Natural killer cell (primary cell): ENCODE results near the gene ANP32E. TPM values are rescaled to one million over a fixed set of nuclear protein-coding genes. Genes with fewer than 3 reads are reported as not detected.

ENCODE experiments used
- ATAC-seq, 3 donors: fragments of 150-1000 bp in 2 of 3; fragments of 200-7000 bp in 1 of 3; cut with Tn5 transposase; 1 replicate in 1 of 3; 2 replicates in 2 of 3; pipeline ENCODE4 v1.10.0; 2021; ENCODE audit warnings: mild to moderate bottlenecking in 2 of 3, moderate library complexity in 2 of 3
- DNase-seq, 2 donors: peaks; one replicate each; pipeline versions ENCODE4 v3.0.0 to v3.0.0-alpha.2; 2013 to 2021; ENCODE audit warnings: mixed read lengths in 1 of 2
- H3K27ac ChIP-seq: one replicate; pipeline ENCODE4 v1.5.1; 2013; ENCODE audit warnings: mild to moderate bottlenecking, low read length
- H3K27me3 ChIP-seq: one replicate; pipeline ENCODE4 v1.6.1; 2013; ENCODE audit warnings: low read length; ENCODE audit not compliant: control insufficient read depth, insufficient read depth
- H3K36me3 ChIP-seq: one replicate; pipeline ENCODE4 v1.6.1; 2013; ENCODE audit warnings: low read length; ENCODE audit not compliant: control insufficient read depth, insufficient read depth
- H3K4me1 ChIP-seq: one replicate; pipeline ENCODE4 v1.6.1; 2013; ENCODE audit warnings: low read length; ENCODE audit not compliant: control insufficient read depth, insufficient read depth
- H3K4me3 ChIP-seq: one replicate; pipeline ENCODE4 v1.5.1; 2013; ENCODE audit warnings: low read length
- H3K9me3 ChIP-seq: one replicate; pipeline ENCODE4 v1.6.1; 2013; ENCODE audit warnings: low read length; ENCODE audit not compliant: control insufficient read depth, insufficient read depth
- H3K27ac Mint-ChIP-seq, 2 donors: one replicate each; pipeline ENCODE4 v1.8.0; 2022; ENCODE audit warnings: mild to moderate bottlenecking in 2 of 2, mixed read lengths in 2 of 2, moderate library complexity in 1 of 2
- H3K27me3 Mint-ChIP-seq, 2 donors: one replicate each; pipeline ENCODE4 v1.8.0; 2022; ENCODE audit warnings: low read depth in 2 of 2, mixed read lengths in 2 of 2
- H3K36me3 Mint-ChIP-seq: one replicate; pipeline ENCODE4 v1.8.0; 2022; ENCODE audit warnings: mixed read lengths
- H3K4me1 Mint-ChIP-seq, 2 donors: one replicate each; pipeline ENCODE4 v1.8.0; 2022; ENCODE audit warnings: mixed read lengths in 2 of 2
- H3K4me3 Mint-ChIP-seq: one replicate; pipeline ENCODE4 v1.8.0; 2022; ENCODE audit warnings: mild to moderate bottlenecking, moderate library complexity, mixed read lengths
- H3K9me3 Mint-ChIP-seq, 2 donors: one replicate each; pipeline ENCODE4 v1.8.0; 2022; ENCODE audit warnings: mixed read lengths in 2 of 2
- CTCF ChIP-seq: fragments of 200-600 bp; IDR thresholded peaks from one replicate; pipeline ENCODE4 v1.8.0; 2022; ENCODE audit warnings: antibody characterized with exemption
- WGBS: methylation state at CpG from one replicate; pipeline ENCODE4 v1.1.7; 2013; ENCODE audit warnings: missing lambda C conversion rate; ENCODE audit not compliant: insufficient coverage; 5-methylcytosine and 5-hydroxymethylcytosine counted together
- intact Hi-C: fragments of 100-400 bp; cut with micrococcal nuclease; formaldehyde crosslinking; loops from one replicate; pipeline ENCODE4 v1.14.2; 2022
- total RNA-seq, 4 donors: library from RNA; stranded (reverse); fragments of 120-200 nt in 1 of 4; gene quantifications; one replicate each; pipeline versions ENCODE4 v1.2.3 to v1.2.4, GENCODE V29; 2013 to 2022

Gene ANP32E
- total RNA-seq, 3 donors from 2014 or later (not counting 1 experiment from before 2014, with no cell fraction given), result 50.7 to 56.9 (median 55.2) TPM

- H3K27me3 ChIP-seq, result no peaks in the 10 kb centered on the region
- intact Hi-C loops, result loop anchor here (1.0 kb wide), 2 partner anchors 27 to 233 kb away; partner anchors contain the start of gene FALEC
- Mint-ChIP-seq H3K36me3 (no peaks in the 10 kb centered on the region), H3K27ac (peak within 1 kb of the TSS; percentile 59 to 83), H3K4me1 (peaks cover 18 to 23% of the 10 kb centered on the region in 2 donors), H3K9me3 (no peaks in the 10 kb centered on the region), H3K27me3 (peaks cover 8 to 25% of the 10 kb centered on the region in 2 donors), H3K4me3 (peak within 1 kb of the TSS; percentile 91)
- no peaks in the 10 kb centered on the region for H3K36me3 ChIP-seq
- ATAC-seq (peak; percentile 84 to 92 (median 90)), DNase-seq (peak; percentile 55 to 91)
- WGBS, result 2% methylated on average over 37 of the region's 46 CpGs
- no peaks in the 10 kb centered on the region for H3K9me3 ChIP-seq
- peaks cover 22% of the 10 kb centered on the region for H3K4me1 ChIP-seq
- peak within 1 kb of the TSS; percentile 46 for H3K4me3 ChIP-seq
- peak; percentile 1 for TF ChIP-seq CTCF
- H3K27ac ChIP-seq, result no peak within 1 kb of the TSS
Measured at GRCh38 chr1:150281758-150282557, 46.0 kb upstream of the ANP32E start, which contains the start of gene CIART. Gene CIART (plus strand): TSS chr1:150282554. CDS start chr1:150283268, 714 bp downstream.

GRCh38 chr1:150281221-150281757 is 45.4 kb upstream of the ANP32E start:
- peaks cover 18 to 23% of the 10 kb centered on the region in 2 donors for H3K4me1 Mint-ChIP-seq
- no peaks in the 10 kb centered on the region for H3K9me3 Mint-ChIP-seq

GRCh38 chr1:150280138-150280707 is 44.3 kb upstream of the ANP32E start:
- DNase-seq (no peak), ATAC-seq (no peak)
- Mint-ChIP-seq H3K27me3 (peaks cover 8 to 23% of the 10 kb centered on the region in 2 donors), H3K36me3 (no peaks in the 10 kb centered on the region), H3K27ac (peak overlapping the region in 1 of 2 donors; percentile 3), H3K4me1 (peaks cover 18 to 23% of the 10 kb centered on the region in 2 donors), H3K9me3 (no peaks in the 10 kb centered on the region), H3K4me3 (peak overlapping the region; percentile 71)
- no peak for TF ChIP-seq CTCF
- H3K9me3 ChIP-seq, result no peaks in the 10 kb centered on the region
- no peaks in the 10 kb centered on the region for H3K36me3 ChIP-seq
- no peak overlapping the region for H3K27ac ChIP-seq
- 98% methylated on average over 6 of the region's 6 CpGs for WGBS
- intact Hi-C loops, result no loop called here
- no peaks in the 10 kb centered on the region for H3K27me3 ChIP-seq
- peaks cover 22% of the 10 kb centered on the region for H3K4me1 ChIP-seq
- H3K4me3 ChIP-seq, result no peak overlapping the region

More at GRCh38 chr1:150281221-150281757, 45.4 kb upstream of the ANP32E start:
- no peaks in the 10 kb centered on the region for H3K9me3 ChIP-seq
- peak overlapping the region; percentile 46 for H3K4me3 ChIP-seq
- Mint-ChIP-seq H3K4me3 (peak overlapping the region; percentile 91), H3K27me3 (peaks cover 8 to 21% of the 10 kb centered on the region in 2 donors), H3K27ac (peak overlapping the region; percentile 59 to 83), H3K36me3 (no peaks in the 10 kb centered on the region)
- 2% methylated on average over 15 of the region's 15 CpGs for WGBS
- H3K27me3 ChIP-seq, result no peaks in the 10 kb centered on the region
- ATAC-seq (peak; percentile 45 to 60 (median 52)), DNase-seq (peak in 1 of 2 donors; percentile 78)
- H3K4me1 ChIP-seq, result peaks cover 22% of the 10 kb centered on the region
- TF ChIP-seq CTCF, result peak; percentile 38
- no peaks in the 10 kb centered on the region for H3K36me3 ChIP-seq
- H3K27ac ChIP-seq, result no peak overlapping the region
- intact Hi-C loops, result loop anchor here (1.0 kb wide), 2 partner anchors 26 to 234 kb away; partner anchors contain the start of gene FALEC
